SK-N-SH treated with all-trans-retinoic acid at 6 μM for 48 hours (cell line): ENCODE data around the gene CASZ1.

ENCODE experiments used
- ATAC-seq: fragments of 200-7000 bp; cut with Tn5 transposase; 3 replicates; pipeline ENCODE4 v1.9.1; 2020; ENCODE audit warnings: mild to moderate bottlenecking, moderate library complexity
- ARNTL ChIP-seq: fragments of 450-650 bp; formaldehyde crosslinking; IDR thresholded peaks from 2 replicates; pipeline ENCODE4 v1.5.0; 2020; ENCODE audit warnings: low read depth, mild to moderate bottlenecking, moderate library complexity, borderline replicate concordance
- CREB5 ChIP-seq: fragments of 250-450 bp; sonication (Bioruptor Pico); IDR thresholded peaks from 2 replicates; pipeline ENCODE4 v1.5.1; 2020; ENCODE audit warnings: low read depth, mild to moderate bottlenecking, moderate library complexity
- CSDC2 ChIP-seq: fragments of 250-450 bp; sonication (Bioruptor Pico); IDR thresholded peaks from 2 replicates; pipeline ENCODE4 v1.5.0; 2020; ENCODE audit warnings: mild to moderate bottlenecking, moderate library complexity
- CSRNP3 ChIP-seq: fragments of 250-450 bp; sonication (Bioruptor Pico); IDR thresholded peaks from 2 replicates; pipeline ENCODE4 v1.5.1; 2021; ENCODE audit warnings: mild to moderate bottlenecking, moderate library complexity
- ESRRG ChIP-seq: fragments of 250-450 bp; sonication (Bioruptor Pico); IDR thresholded peaks from 2 replicates; pipeline ENCODE4 v1.6.1; 2021; ENCODE audit warnings: mild to moderate bottlenecking
- GLIS3 ChIP-seq: fragments of 250-450 bp; sonication (Bioruptor Pico); IDR thresholded peaks from 2 replicates; pipeline ENCODE4 v1.5.0; 2020; ENCODE audit warnings: mild to moderate bottlenecking, moderate library complexity
- ISL1 ChIP-seq: fragments of 250-450 bp; sonication (Bioruptor Pico); IDR thresholded peaks from 2 replicates; pipeline ENCODE4 v2.1.2; 2022; ENCODE audit warnings: mild to moderate bottlenecking, moderate library complexity
- PPARA ChIP-seq: fragments of 250-450 bp; sonication (Bioruptor Pico); IDR thresholded peaks from 2 replicates; pipeline ENCODE4 v1.5.0; 2020; ENCODE audit warnings: mild to moderate bottlenecking, borderline replicate concordance
- RARB ChIP-seq: fragments of 250-450 bp; sonication (Bioruptor Pico); IDR thresholded peaks from 2 replicates; pipeline ENCODE4 v1.8.0; 2021; ENCODE audit warnings: mild to moderate bottlenecking, moderate library complexity
- SNAI2 ChIP-seq: fragments of 250-450 bp; sonication (Bioruptor Pico); IDR thresholded peaks from 2 replicates; pipeline ENCODE4 v1.5.0; 2020; ENCODE audit warnings: mild to moderate bottlenecking, moderate library complexity
- TCF4 ChIP-seq: fragments of 250-450 bp; sonication (Bioruptor Pico); IDR thresholded peaks from 2 replicates; pipeline ENCODE4 v1.8.0; 2021; ENCODE audit warnings: mild to moderate bottlenecking, moderate library complexity, borderline replicate concordance
- TOX ChIP-seq: fragments of 250-450 bp; sonication (Bioruptor Pico); IDR thresholded peaks from 2 replicates; pipeline ENCODE4 v1.8.0; 2021; ENCODE audit warnings: mild to moderate bottlenecking, moderate library complexity, borderline replicate concordance
- TSHZ2 ChIP-seq: fragments of 250-450 bp; sonication (Bioruptor Pico); IDR thresholded peaks from 2 replicates; pipeline ENCODE4 v1.5.0; 2020; ENCODE audit warnings: mild to moderate bottlenecking, moderate library complexity
- ZC3H10 ChIP-seq: fragments of 250-450 bp; sonication (Bioruptor Pico); IDR thresholded peaks from 2 replicates; pipeline ENCODE4 v1.5.1; 2021; ENCODE audit warnings: mild to moderate bottlenecking, moderate library complexity
- ZFP3 ChIP-seq: fragments of 250-450 bp; sonication (Bioruptor Pico); IDR thresholded peaks from 2 replicates; pipeline ENCODE4 v1.5.0; 2020; ENCODE audit warnings: mild to moderate bottlenecking, moderate library complexity
- ZFP30 ChIP-seq: fragments of 450-650 bp; formaldehyde crosslinking; IDR thresholded peaks from 2 replicates; pipeline ENCODE4 v1.5.0; 2022; ENCODE audit warnings: mild to moderate bottlenecking, moderate library complexity
- ZNF565 ChIP-seq: fragments of 450-650 bp; formaldehyde crosslinking; conservative IDR thresholded peaks from 2 replicates; pipeline ENCODE4 v1.5.0; 2020; ENCODE audit warnings: low read depth, mild to moderate bottlenecking, moderate library complexity
- ZNF70 ChIP-seq: fragments of 450-650 bp; formaldehyde crosslinking; IDR thresholded peaks from 2 replicates; pipeline ENCODE4 v1.5.0; 2020; ENCODE audit warnings: mild to moderate bottlenecking, moderate library complexity
- ZNF8 ChIP-seq: fragments of 450-650 bp; formaldehyde crosslinking; IDR thresholded peaks from 2 replicates; pipeline ENCODE4 v1.5.0; 2020; ENCODE audit warnings: mild to moderate bottlenecking, moderate library complexity
- TF ChIP-seq, protein P1 (sequence below): fragments of 250-450 bp; sonication (Bioruptor Pico); IDR thresholded peaks from 2 replicates; pipeline ENCODE4 v1.8.0; 2021; ENCODE audit warnings: low read depth, mild to moderate bottlenecking, moderate library complexity, borderline replicate concordance
- TF ChIP-seq, protein P2 (sequence below): fragments of 250-450 bp; sonication (Bioruptor Pico); IDR thresholded peaks from 2 replicates; pipeline ENCODE4 v1.8.0; 2020; ENCODE audit warnings: mild to moderate bottlenecking, moderate library complexity, borderline replicate concordance

The CASZ1 gene

GRCh38 chr1:10591010-10591409, 205.4 kb downstream of the CASZ1 start:
- no peak for TF ChIP-seq SNAI2
- no peak for TF ChIP-seq CREB5 (CRISPR knock-in tag)
- TF ChIP-seq PPARA (CRISPR knock-in tag), result no peak
- no peak for TF ChIP-seq CSDC2
- no peak for TF ChIP-seq ZNF70 (CRISPR knock-in tag)
- TF ChIP-seq ZNF8 (CRISPR knock-in tag), result no peak
- TF ChIP-seq TOX (CRISPR knock-in tag), result no peak
- TF ChIP-seq RARB (CRISPR knock-in tag), result no peak
- no peak for TF ChIP-seq CSRNP3 (CRISPR knock-in tag)
- no peak for TF ChIP-seq ZFP30 (CRISPR knock-in tag)
- TF ChIP-seq, protein P1, sequence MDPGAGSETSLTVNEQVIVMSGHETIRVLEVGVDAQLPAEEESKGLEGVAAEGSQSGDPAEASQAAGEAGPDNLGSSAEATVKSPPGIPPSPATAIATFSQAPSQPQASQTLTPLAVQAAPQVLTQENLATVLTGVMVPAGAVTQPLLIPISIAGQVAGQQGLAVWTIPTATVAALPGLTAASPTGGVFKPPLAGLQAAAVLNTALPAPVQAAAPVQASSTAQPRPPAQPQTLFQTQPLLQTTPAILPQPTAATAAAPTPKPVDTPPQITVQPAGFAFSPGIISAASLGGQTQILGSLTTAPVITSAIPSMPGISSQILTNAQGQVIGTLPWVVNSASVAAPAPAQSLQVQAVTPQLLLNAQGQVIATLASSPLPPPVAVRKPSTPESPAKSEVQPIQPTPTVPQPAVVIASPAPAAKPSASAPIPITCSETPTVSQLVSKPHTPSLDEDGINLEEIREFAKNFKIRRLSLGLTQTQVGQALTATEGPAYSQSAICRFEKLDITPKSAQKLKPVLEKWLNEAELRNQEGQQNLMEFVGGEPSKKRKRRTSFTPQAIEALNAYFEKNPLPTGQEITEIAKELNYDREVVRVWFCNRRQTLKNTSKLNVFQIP, result no peak
- no peak for TF ChIP-seq ISL1
- TF ChIP-seq GLIS3 (CRISPR knock-in tag), result no peak
- TF ChIP-seq ZFP3, result no peak
- no peak for TF ChIP-seq ESRRG (CRISPR knock-in tag)
- no peak for TF ChIP-seq TSHZ2 (CRISPR knock-in tag)
- no peak for TF ChIP-seq ZNF565 (CRISPR knock-in tag)
- no peak for TF ChIP-seq TCF4
- no peak for ATAC-seq

DNA sequence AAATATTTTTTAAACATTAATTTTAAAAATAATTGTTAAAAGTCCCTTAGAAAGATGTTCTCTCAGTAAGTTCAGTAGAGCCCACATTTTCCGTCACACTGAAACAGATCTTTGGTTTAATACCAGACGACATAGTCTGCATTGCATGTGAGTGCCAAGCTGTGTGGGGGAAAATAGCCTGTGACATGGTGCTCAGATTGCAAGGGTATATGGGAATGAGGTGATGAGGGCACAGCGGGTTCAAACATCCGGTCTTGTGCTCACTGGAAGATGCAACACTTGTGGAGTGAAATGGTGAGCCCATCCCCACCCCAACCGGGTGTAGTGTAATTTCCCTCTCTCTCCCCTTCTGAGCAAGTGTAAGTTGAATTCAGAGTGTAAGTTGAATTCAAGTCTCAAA, 207.4 kb downstream of the CASZ1 start:
- TF ChIP-seq GLIS3 (CRISPR knock-in tag) (no peak), ZNF8 (CRISPR knock-in tag) (no peak), ARNTL (CRISPR knock-in tag) (no peak), ZC3H10 (CRISPR knock-in tag) (no peak), SNAI2 (no peak), ZFP30 (CRISPR knock-in tag) (no peak), ZNF565 (CRISPR knock-in tag) (no peak), ZNF70 (CRISPR knock-in tag) (no peak)
- TF ChIP-seq, protein P1, result no peak
- TF ChIP-seq, protein P2, sequence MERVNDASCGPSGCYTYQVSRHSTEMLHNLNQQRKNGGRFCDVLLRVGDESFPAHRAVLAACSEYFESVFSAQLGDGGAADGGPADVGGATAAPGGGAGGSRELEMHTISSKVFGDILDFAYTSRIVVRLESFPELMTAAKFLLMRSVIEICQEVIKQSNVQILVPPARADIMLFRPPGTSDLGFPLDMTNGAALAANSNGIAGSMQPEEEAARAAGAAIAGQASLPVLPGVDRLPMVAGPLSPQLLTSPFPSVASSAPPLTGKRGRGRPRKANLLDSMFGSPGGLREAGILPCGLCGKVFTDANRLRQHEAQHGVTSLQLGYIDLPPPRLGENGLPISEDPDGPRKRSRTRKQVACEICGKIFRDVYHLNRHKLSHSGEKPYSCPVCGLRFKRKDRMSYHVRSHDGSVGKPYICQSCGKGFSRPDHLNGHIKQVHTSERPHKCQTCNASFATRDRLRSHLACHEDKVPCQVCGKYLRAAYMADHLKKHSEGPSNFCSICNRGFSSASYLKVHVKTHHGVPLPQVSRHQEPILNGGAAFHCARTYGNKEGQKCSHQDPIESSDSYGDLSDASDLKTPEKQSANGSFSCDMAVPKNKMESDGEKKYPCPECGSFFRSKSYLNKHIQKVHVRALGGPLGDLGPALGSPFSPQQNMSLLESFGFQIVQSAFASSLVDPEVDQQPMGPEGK, result no peak
- no peak for ATAC-seq

GRCh38 chr1:10588640-10589039, 207.8 kb downstream of the CASZ1 start:
- ATAC-seq, result no peak
- TF ChIP-seq ZNF70 (CRISPR knock-in tag) (no peak), CREB5 (CRISPR knock-in tag) (no peak), ESRRG (CRISPR knock-in tag) (no peak), GLIS3 (CRISPR knock-in tag) (no peak), TSHZ2 (CRISPR knock-in tag) (no peak), TCF4 (no peak)
- TF ChIP-seq, protein P1, result no peak
